ENCODE results near the gene LMCD1. TPM values are rescaled to one million over a fixed set of nuclear protein-coding genes. Genes with fewer than 3 reads are reported as not detected.
A peak's percentile ranks its signal among the peaks of the same experiment; 100 is the strongest.

LMCD1 gene
- total RNA-seq, 4 donors from 2014 or later, result 43.2 to 576 (median 131) TPM

DNA sequence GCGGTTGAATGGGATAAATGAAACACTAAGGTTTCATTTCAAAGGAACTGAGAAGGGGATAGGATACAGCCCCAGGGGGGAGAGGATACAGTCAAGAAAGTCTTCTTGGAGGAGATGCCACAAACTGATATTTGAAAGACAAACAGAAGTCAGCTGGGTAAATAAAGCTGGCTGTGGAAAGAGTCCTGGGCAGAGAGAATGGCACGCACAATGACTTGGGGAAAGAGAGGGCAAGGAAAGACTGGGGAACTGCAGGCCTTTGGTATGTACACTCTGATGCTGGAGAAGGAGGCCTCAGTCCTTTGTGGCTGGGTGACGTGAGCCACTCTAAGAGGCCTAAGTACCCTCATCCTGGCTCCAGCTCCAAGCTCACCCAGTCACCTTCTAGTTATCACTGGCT is 45.2 kb upstream of the LMCD1 start:
- no peaks in the 10 kb centered on the region for H3K36me3 ChIP-seq
- TF ChIP-seq, protein P1, sequence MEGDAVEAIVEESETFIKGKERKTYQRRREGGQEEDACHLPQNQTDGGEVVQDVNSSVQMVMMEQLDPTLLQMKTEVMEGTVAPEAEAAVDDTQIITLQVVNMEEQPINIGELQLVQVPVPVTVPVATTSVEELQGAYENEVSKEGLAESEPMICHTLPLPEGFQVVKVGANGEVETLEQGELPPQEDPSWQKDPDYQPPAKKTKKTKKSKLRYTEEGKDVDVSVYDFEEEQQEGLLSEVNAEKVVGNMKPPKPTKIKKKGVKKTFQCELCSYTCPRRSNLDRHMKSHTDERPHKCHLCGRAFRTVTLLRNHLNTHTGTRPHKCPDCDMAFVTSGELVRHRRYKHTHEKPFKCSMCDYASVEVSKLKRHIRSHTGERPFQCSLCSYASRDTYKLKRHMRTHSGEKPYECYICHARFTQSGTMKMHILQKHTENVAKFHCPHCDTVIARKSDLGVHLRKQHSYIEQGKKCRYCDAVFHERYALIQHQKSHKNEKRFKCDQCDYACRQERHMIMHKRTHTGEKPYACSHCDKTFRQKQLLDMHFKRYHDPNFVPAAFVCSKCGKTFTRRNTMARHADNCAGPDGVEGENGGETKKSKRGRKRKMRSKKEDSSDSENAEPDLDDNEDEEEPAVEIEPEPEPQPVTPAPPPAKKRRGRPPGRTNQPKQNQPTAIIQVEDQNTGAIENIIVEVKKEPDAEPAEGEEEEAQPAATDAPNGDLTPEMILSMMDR (IDR thresholded peaks at IDR 0.05), result no peak
- no peak for TF ChIP-seq POLR2A (IDR thresholded peaks at IDR 0.05; ENCODE audit: low read depth)
- TF ChIP-seq POLR2AphosphoS5 (IDR thresholded peaks at IDR 0.05), result no peak
- TF ChIP-seq EP300 (IDR thresholded peaks at IDR 0.05), result no peak
- WGBS, result 97% methylated on average over 3 of the region's 3 CpGs
- peaks cover 0 to 17% (median 2%) of the 10 kb centered on the region in 4 donors for H3K4me1 ChIP-seq
- H3K9me3 ChIP-seq, result no peaks in the 10 kb centered on the region
- no peak overlapping the region for H3K4me3 ChIP-seq
- no peak for DNase-seq (ENCODE audit: extremely low spot score)
- intact Hi-C loops (cut with DNase I), result no loop called here
- no peaks in the 10 kb centered on the region for H3K27me3 ChIP-seq
- no peak overlapping the region for H3K27ac ChIP-seq (replicated peaks in 1 of 4)

DNA sequence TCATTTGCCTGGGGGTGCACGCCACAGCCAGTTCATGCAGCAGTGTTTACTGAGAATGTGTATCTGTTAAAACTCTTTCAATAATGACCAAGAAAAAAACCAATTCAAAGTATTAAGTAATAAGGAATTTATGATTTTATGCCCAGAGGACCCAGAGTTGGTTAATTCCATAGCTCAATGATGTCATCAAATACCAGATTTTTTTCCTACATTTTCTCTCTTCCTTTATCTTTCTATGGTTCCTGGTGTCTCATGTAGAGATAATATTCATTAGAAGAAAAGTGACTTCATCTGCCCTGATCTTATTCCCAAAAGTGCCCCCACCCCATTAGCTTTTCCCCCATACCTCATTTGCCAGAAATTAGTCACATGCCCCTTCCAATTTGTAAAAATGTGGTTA is 44.6 kb upstream of the LMCD1 start:
- H3K9me3 ChIP-seq, result no peaks in the 10 kb centered on the region
- intact Hi-C loops (cut with DNase I), result no loop called here
- TF ChIP-seq POLR2AphosphoS5 (IDR thresholded peaks at IDR 0.05) (no peak), EP300 (IDR thresholded peaks at IDR 0.05) (no peak), POLR2A (IDR thresholded peaks at IDR 0.05; ENCODE audit: low read depth) (no peak)
- TF ChIP-seq, protein P1 (IDR thresholded peaks at IDR 0.05), result no peak
- no peaks in the 10 kb centered on the region for H3K36me3 ChIP-seq
- H3K27ac ChIP-seq (replicated peaks in 1 of 4), result no peak overlapping the region
- H3K4me3 ChIP-seq, result no peak overlapping the region
- H3K4me1 ChIP-seq, result peaks cover 0 to 23% (median 2%) of the 10 kb centered on the region in 4 donors
- no peaks in the 10 kb centered on the region for H3K27me3 ChIP-seq
- no peak for DNase-seq (ENCODE audit: extremely low spot score)
- WGBS, result 100% methylated on average over 1 of the region's 1 CpG

DNA sequence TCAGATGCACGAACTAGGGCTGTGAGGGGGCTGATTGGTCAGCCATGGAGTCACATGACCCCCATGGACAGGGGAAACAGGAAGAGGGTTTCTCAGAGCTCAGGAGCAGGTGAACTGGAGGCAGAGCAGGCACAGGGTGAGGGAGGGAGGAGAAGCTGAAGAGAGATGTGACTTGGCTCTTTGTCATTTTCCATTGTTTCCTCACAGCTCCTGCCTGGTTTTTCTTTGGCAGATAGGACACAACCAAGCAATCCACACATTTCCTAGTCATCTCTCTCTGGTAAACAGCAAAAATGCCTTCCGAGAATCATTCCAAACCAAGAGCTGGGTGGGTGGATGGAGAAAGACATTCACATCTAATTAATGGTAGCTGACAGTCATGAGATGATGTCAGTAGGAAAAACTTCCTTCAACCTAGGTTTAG is 43.4 kb upstream of the LMCD1 start:
- TF ChIP-seq POLR2AphosphoS5 (IDR thresholded peaks at IDR 0.05) (peak in 1 of 2 donors; percentile 17), POLR2A (IDR thresholded peaks at IDR 0.05; ENCODE audit: low read depth) (no peak)
- intact Hi-C loops (cut with DNase I), result no loop called here
- Histone ChIP-seq H3K9me3 (no peaks in the 10 kb centered on the region), H3K27ac (replicated peaks in 1 of 4) (peak overlapping the region in 3 of 4 donors; percentile 21 to 62 (median 35)), H3K4me3 (no peak overlapping the region), H3K4me1 (peaks cover 0 to 23% (median 2%) of the 10 kb centered on the region in 4 donors), H3K36me3 (no peaks in the 10 kb centered on the region), H3K27me3 (no peaks in the 10 kb centered on the region)
- no peak for DNase-seq (ENCODE audit: extremely low spot score)
- 67% methylated on average over 2 of the region's 2 CpGs for WGBS

DNA sequence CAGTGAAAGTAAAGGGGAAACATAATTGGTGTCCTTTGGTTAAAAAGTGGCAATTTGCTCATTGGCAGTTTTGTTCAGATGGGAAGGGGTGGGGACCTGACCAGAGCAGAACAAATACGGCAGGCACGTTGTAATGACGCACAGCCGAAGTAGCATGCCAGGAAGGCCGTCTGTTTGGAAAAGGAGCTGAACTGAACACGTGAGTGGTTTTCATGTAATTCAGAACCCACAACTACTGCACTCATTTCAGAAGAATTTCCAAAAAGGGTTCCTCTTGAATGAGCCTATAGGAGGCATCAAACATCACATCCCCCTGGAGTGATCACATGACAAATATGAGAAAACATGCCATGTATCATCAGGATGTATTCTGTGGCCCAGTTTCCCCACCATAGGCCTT is 42.9 kb upstream of the LMCD1 start:
- H3K27me3 ChIP-seq, result no peaks in the 10 kb centered on the region
- no peaks in the 10 kb centered on the region for H3K9me3 ChIP-seq
- no peaks in the 10 kb centered on the region for H3K36me3 ChIP-seq
- WGBS, result 92% methylated on average over 6 of the region's 6 CpGs
- H3K27ac ChIP-seq (replicated peaks in 1 of 4), result peak overlapping the region in 2 of 4 donors; percentile 35 to 62
- no peak for TF ChIP-seq POLR2AphosphoS5 (IDR thresholded peaks at IDR 0.05)
- TF ChIP-seq, protein P1 (IDR thresholded peaks at IDR 0.05), result no peak
- TF ChIP-seq EP300 (IDR thresholded peaks at IDR 0.05), result no peak
- no peak for TF ChIP-seq POLR2A (IDR thresholded peaks at IDR 0.05; ENCODE audit: low read depth)
- peaks cover 0 to 23% (median 2%) of the 10 kb centered on the region in 4 donors for H3K4me1 ChIP-seq
- DNase-seq (ENCODE audit: extremely low spot score), result no peak
- H3K4me3 ChIP-seq, result no peak overlapping the region
- intact Hi-C loops (cut with DNase I), result no loop called here

DNA sequence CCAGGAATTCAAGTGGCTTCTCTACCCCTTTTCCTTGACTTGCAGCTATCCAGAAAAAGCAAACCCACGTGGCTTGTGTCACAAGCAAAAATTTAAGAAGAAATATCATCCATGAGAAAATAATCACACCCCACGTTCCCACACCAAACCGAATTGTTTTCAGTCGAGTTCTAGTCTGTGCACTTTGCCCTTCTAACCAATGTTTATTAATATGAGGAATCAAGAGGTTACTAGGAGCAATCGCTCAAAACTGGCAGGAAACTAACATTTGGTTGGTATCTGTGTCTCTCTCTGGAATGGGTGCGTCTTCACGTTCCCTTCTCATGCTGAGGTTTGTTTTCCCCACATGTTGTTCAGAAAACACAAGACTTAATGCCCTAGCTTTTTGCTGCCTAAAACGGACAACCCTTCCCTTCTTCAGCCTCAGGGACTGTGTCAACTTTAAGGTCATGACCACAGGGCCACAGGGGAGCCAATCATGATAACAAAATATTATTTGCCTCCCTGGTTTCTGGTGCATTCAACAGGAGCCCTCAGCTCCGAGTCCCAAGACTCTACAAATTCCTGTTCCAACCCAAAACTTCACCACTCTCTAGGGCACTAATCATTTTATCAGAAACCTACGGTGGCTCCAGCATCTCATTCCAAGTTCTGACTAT is 41.4 kb upstream of the LMCD1 start:
- Histone ChIP-seq H3K27ac (replicated peaks in 1 of 4) (no peak overlapping the region), H3K4me3 (no peak overlapping the region), H3K27me3 (no peaks in the 10 kb centered on the region), H3K36me3 (no peaks in the 10 kb centered on the region), H3K4me1 (peaks cover 0 to 21% (median 3%) of the 10 kb centered on the region in 4 donors), H3K9me3 (no peaks in the 10 kb centered on the region)
- intact Hi-C loops (cut with DNase I), result no loop called here
- WGBS, result 71% methylated on average over 10 of the region's 10 CpGs
- no peak for DNase-seq (ENCODE audit: extremely low spot score)
- no peak for TF ChIP-seq EP300 (IDR thresholded peaks at IDR 0.05)
